ENCODE measurements around the gene DYNAP. TPM values are rescaled to one million over a fixed set of nuclear protein-coding genes. Genes with fewer than 3 reads are reported as not detected.

DYNAP gene
- polyA plus RNA-seq, 1 donor: 0.37 TPM

DNA sequence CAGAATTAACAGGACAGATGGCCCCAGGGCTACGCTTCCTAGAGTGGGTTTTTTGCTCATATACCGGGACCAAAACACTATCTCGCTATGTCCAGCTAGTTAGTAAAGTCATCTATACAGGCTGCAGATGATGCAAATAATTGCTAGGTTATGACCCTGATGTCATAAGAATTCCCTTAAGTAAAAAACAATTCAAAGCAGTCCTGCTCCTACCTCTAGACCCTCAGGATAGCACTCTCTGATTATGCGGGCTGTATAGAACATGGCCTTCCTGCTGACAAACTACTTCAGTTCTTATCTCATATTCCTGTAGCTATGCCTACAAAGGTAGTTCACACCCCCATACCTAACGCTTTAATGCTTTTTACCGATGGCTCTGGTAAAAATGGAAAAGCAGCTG, 13.2 kb downstream of the DYNAP start:
- 92% methylated on average over 4 of the region's 6 CpGs for WGBS (ENCODE audit: insufficient coverage, low lambda C conversion rate)

DNA sequence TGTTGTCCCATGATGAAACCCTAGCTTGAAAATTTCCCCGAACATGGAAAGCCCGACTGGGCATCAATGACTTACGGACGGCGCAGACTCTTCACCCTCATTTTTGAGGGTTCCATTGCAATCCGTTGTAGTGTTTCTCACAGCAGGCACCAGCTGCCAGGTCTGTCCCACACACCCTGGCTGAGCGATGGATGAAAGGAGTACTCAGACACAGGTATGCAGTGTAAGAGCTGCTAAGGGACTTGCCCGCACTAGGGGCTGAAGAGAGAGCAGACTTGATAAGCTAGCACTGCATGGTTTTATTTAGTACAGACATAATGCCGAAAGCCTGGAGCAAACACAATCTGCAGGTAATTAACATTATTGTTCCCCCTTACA, 15.8 kb downstream of the DYNAP start:
- Histone ChIP-seq H3K27me3 (ENCODE audit: control insufficient read depth, insufficient read depth, low read length) (no peaks in the 10 kb centered on the region), H3K27ac (ENCODE audit: low read length) (peak overlapping the region; percentile 91), H3K36me3 (ENCODE audit: control insufficient read depth, insufficient read depth, low read length) (no peaks in the 10 kb centered on the region), H3K9me3 (ENCODE audit: control insufficient read depth, low read depth, low read length) (no peaks in the 10 kb centered on the region), H3K4me1 (ENCODE audit: control insufficient read depth, insufficient read depth, low read length) (peaks cover 20% of the 10 kb centered on the region), H3K4me3 (ENCODE audit: low read length) (peak overlapping the region; percentile 25)
- DNase-seq: no peak
- WGBS (ENCODE audit: insufficient coverage, low lambda C conversion rate): 37% methylated on average over 2 of the region's 9 CpGs

More for the DNA sequence above, 13.2 kb downstream of the DYNAP start:
- H3K4me1 ChIP-seq (ENCODE audit: control insufficient read depth, insufficient read depth, low read length): peaks cover 13% of the 10 kb centered on the region
- no peaks in the 10 kb centered on the region for H3K27me3 ChIP-seq (ENCODE audit: control insufficient read depth, insufficient read depth, low read length)
- no peak for DNase-seq
- H3K36me3 ChIP-seq (ENCODE audit: control insufficient read depth, insufficient read depth, low read length): no peaks in the 10 kb centered on the region
- no peak overlapping the region for H3K27ac ChIP-seq (ENCODE audit: low read length)
- H3K9me3 ChIP-seq (ENCODE audit: control insufficient read depth, low read depth, low read length): no peaks in the 10 kb centered on the region
- H3K4me3 ChIP-seq (ENCODE audit: low read length): no peak overlapping the region

DNA sequence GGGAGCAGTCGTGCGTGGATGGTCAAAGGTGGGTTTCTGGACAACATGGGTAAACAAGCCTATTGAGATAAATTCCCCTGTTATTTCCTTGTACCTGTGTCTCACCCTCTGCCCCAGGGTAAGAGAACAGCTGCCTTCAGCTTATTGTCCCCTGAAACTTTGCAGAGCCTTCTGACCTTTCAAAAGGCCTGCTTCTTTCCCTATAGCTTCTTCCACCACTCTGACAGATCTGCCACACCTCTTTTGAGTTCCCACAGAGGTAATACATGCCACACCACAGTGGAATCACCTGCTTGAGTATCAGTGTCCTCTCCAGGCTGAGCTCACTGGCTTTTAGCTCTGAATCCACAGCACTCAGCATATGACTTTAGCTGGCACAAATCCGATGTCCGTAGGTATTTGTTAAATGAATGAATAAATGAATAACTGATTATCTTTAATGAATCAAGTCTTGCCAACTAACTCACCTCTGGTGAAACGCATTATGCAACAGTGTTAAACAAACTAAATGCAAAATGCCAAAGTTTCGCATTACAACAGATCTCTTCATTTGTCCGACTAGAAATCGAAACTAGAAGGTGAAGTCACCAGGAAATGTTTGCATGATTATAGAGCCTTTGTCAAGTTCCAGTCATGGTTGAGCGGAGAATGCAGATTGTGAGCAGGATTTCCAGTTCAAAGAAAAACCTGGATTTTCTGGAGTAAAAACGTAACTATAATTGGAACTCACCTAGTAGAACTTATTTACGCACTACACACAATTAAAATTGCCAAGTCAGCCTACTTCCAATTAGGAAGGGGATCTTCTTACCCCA, 16.4 kb downstream of the DYNAP start:
- Histone ChIP-seq H3K9me3 (ENCODE audit: control insufficient read depth, low read depth, low read length) (no peaks in the 10 kb centered on the region), H3K4me3 (ENCODE audit: low read length) (peak overlapping the region; percentile 25), H3K27me3 (ENCODE audit: control insufficient read depth, insufficient read depth, low read length) (no peaks in the 10 kb centered on the region), H3K36me3 (ENCODE audit: control insufficient read depth, insufficient read depth, low read length) (no peaks in the 10 kb centered on the region), H3K27ac (ENCODE audit: low read length) (peak overlapping the region; percentile 91), H3K4me1 (ENCODE audit: control insufficient read depth, insufficient read depth, low read length) (peaks cover 22% of the 10 kb centered on the region)
- peak; percentile 74 to 90 for DNase-seq
- WGBS (ENCODE audit: insufficient coverage, low lambda C conversion rate): 50% methylated on average over 2 of the region's 11 CpGs

DNA sequence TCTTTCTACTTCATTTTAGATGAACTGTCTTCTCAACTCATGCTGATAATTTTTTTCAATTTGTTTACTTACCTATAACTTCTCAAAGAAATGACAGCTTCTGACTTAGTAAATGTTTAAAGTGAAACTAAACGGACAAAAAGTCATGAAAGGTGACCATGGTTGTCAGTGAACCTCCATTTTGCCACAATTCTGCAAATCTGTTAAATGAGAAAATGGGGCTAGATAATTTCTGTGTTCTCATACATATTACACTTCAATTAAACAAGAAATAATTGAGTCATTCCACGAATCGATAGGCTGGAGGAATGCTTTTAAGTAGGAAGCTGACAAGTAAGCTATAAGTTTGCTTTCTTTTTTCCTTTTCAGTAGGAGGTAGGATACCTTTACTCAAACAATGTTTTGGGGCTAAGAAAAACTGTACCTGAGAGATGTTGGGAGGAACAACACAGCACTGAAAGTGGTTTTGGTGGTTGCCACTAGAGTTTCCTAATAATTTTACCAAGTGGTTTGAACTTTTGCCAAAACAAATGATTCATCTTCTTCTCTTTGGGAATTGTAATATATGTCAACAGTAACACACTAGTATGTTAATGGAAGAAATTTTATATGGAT, 17.1 kb downstream of the DYNAP start:
- Histone ChIP-seq H3K4me1 (ENCODE audit: control insufficient read depth, insufficient read depth, low read length) (peaks cover 24% of the 10 kb centered on the region), H3K9me3 (ENCODE audit: control insufficient read depth, low read depth, low read length) (no peaks in the 10 kb centered on the region), H3K27ac (ENCODE audit: low read length) (peak overlapping the region; percentile 91), H3K36me3 (ENCODE audit: control insufficient read depth, insufficient read depth, low read length) (no peaks in the 10 kb centered on the region), H3K27me3 (ENCODE audit: control insufficient read depth, insufficient read depth, low read length) (no peaks in the 10 kb centered on the region), H3K4me3 (ENCODE audit: low read length) (peak overlapping the region; percentile 25)
- no CpG with 5 or more reads among the region's 3 CpGs for WGBS (ENCODE audit: insufficient coverage, low lambda C conversion rate)
- DNase-seq: no peak

DNA sequence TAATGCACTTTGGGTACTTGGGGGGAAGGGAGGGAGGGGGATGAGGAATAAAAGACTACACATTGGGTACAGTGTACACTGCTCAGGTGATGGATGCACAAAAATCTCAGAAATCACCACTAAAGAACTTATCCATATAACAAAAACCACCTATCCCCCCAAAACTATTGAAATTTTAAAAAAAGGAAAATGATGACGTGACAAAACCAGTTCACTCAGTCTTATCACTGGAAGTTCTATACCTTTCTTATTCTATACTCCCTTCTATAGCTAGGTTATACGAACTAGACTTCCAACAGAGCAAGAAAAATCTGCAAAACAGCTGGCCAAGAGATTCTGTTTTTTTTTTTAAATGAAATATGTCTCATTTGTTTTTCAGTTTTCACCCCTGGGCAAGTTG, 20.8 kb downstream of the DYNAP start:
- Histone ChIP-seq H3K27ac (ENCODE audit: low read length) (no peak overlapping the region), H3K4me1 (ENCODE audit: control insufficient read depth, insufficient read depth, low read length) (peaks cover 20% of the 10 kb centered on the region), H3K36me3 (ENCODE audit: control insufficient read depth, insufficient read depth, low read length) (no peaks in the 10 kb centered on the region), H3K9me3 (ENCODE audit: control insufficient read depth, low read depth, low read length) (no peaks in the 10 kb centered on the region), H3K27me3 (ENCODE audit: control insufficient read depth, insufficient read depth, low read length) (no peaks in the 10 kb centered on the region), H3K4me3 (ENCODE audit: low read length) (no peak overlapping the region)
- no peak for DNase-seq
- 40% methylated on average over 1 of the region's 2 CpGs for WGBS (ENCODE audit: insufficient coverage, low lambda C conversion rate)

DNA sequence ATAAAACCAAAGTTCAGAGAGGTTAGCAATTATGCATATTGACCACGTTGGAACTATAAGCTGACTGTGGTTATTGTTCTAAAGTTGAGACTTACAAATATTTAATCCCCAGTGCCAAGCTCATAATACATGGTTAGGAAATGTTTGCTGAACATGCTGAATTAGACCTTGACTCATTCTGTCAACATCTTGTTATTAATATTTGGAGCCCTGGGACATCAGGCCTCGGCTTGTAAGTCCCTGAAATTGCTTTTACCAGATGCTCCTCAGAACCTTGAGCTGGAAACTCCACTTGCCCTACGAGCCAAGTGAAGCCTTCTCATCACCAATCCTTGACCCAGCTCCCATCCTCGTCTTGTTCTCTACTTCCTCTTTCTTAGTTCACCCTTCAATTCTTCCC, 21.2 kb downstream of the DYNAP start:
- no peaks in the 10 kb centered on the region for H3K9me3 ChIP-seq (ENCODE audit: control insufficient read depth, low read depth, low read length)
- DNase-seq: peak; percentile 7 to 52
- no peaks in the 10 kb centered on the region for H3K27me3 ChIP-seq (ENCODE audit: control insufficient read depth, insufficient read depth, low read length)
- H3K4me1 ChIP-seq (ENCODE audit: control insufficient read depth, insufficient read depth, low read length): peaks cover 20% of the 10 kb centered on the region
- H3K4me3 ChIP-seq (ENCODE audit: low read length): no peak overlapping the region
- H3K36me3 ChIP-seq (ENCODE audit: control insufficient read depth, insufficient read depth, low read length): no peaks in the 10 kb centered on the region
- H3K27ac ChIP-seq (ENCODE audit: low read length): peak overlapping the region; percentile 6
- 80% methylated on average over 2 of the region's 4 CpGs for WGBS (ENCODE audit: insufficient coverage, low lambda C conversion rate)

DNA sequence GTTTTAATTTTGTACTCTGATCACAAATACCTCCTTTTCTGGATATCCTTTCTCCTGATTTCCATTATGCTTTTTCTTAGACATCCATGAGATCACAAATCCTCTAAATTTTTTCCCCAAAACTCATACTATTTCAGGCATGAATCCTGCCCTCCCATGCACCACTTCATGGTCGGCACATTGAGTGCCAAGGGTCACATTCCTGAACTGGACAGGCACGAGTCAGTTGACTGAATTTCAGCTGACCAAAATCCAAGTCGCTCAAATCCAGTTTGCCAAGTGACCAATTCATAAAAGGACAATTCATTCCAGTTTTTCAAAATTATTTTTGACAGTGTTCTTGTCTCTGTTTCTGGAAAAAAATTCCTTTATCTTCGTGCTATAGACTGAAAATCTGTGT, 22.1 kb downstream of the DYNAP start:
- WGBS (ENCODE audit: insufficient coverage, low lambda C conversion rate): 100% methylated on average over 2 of the region's 4 CpGs

DNA sequence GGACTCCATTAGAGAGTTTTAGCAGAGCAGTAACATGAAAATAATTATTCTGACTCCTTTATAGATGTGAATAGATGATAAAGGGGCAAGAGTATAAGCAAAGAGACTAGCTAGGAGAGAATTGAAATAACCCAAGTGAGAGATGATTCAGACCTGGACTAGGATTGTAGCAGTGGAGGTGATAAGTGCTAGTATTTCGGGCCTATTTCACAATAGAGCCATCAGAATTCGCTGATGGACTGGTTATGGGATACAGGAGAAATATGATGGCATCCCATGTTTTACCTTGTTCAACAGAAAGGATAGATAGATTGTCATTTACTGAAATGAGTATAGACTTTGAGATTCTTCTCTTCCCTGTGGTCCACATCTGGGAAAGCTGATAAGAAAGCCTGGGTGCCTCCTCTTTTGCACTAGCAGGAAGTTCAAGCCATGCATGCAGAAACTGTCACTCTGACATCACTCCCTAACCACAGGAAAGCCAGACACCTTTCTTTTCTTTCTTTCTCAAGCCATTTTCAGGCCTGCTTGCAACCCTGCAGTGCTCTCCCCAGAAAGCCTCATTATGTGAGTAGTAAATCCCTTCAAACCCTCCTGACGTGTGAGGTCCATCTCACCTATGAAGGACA, 25.3 kb downstream of the DYNAP start:
- WGBS (ENCODE audit: insufficient coverage, low lambda C conversion rate): no CpG with 5 or more reads among the region's 3 CpGs
- Histone ChIP-seq H3K36me3 (ENCODE audit: control insufficient read depth, insufficient read depth, low read length) (no peaks in the 10 kb centered on the region), H3K27ac (ENCODE audit: low read length) (no peak overlapping the region), H3K4me3 (ENCODE audit: low read length) (no peak overlapping the region), H3K9me3 (ENCODE audit: control insufficient read depth, low read depth, low read length) (no peaks in the 10 kb centered on the region), H3K4me1 (ENCODE audit: control insufficient read depth, insufficient read depth, low read length) (peaks cover 4% of the 10 kb centered on the region), H3K27me3 (ENCODE audit: control insufficient read depth, insufficient read depth, low read length) (no peaks in the 10 kb centered on the region)
- no peak for DNase-seq

More for the DNA sequence above, 22.1 kb downstream of the DYNAP start:
- H3K27ac ChIP-seq (ENCODE audit: low read length): no peak overlapping the region
- no peak overlapping the region for H3K4me3 ChIP-seq (ENCODE audit: low read length)
- H3K9me3 ChIP-seq (ENCODE audit: control insufficient read depth, low read depth, low read length): no peaks in the 10 kb centered on the region
- DNase-seq: no peak
- no peaks in the 10 kb centered on the region for H3K36me3 ChIP-seq (ENCODE audit: control insufficient read depth, insufficient read depth, low read length)
- H3K4me1 ChIP-seq (ENCODE audit: control insufficient read depth, insufficient read depth, low read length): peaks cover 20% of the 10 kb centered on the region
- H3K27me3 ChIP-seq (ENCODE audit: control insufficient read depth, insufficient read depth, low read length): no peaks in the 10 kb centered on the region

DNA sequence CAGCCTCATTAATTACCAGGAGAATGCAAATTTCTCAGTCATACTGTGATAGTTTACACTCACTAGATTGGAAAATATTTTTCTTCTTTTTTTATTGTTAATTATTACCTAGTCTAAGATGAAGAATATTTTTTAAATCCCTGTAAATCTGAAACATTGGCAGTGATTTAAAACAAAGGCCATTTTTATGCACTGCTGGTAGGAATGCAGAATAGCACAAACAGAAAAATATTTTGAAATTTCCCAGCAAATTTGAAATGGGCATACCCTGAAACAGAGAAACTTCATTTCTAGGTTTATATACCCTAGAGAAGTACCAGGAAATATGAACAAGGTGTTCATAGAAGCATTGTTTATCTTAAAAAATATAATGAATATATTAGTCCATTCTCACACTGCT, 31.0 kb downstream of the DYNAP start:
- Histone ChIP-seq H3K4me1 (ENCODE audit: control insufficient read depth, insufficient read depth, low read length) (no peaks in the 10 kb centered on the region), H3K36me3 (ENCODE audit: control insufficient read depth, insufficient read depth, low read length) (no peaks in the 10 kb centered on the region), H3K27me3 (ENCODE audit: control insufficient read depth, insufficient read depth, low read length) (no peaks in the 10 kb centered on the region), H3K9me3 (ENCODE audit: control insufficient read depth, low read depth, low read length) (no peaks in the 10 kb centered on the region), H3K27ac (ENCODE audit: low read length) (no peak overlapping the region), H3K4me3 (ENCODE audit: low read length) (no peak overlapping the region)
- no peak for DNase-seq

DNA sequence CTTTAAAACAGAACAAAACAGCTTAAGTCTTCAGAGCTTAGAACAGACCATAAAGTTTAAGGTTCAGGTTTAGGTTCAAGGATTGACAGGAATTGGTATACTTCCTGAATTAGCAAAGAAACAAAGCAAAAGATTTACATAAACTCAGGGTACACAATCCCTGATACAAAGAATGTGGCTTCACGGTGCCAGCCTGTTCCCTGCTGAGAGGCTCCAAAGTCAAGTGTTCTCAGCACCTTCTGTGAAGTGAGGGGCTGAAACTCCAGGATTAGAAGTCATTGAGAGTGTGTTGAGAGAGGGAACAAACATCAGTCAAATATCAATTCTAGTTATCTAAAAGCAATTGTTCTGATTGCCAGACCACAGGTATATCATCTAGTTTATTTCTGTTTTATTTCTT, 35.7 kb downstream of the DYNAP start:
- Histone ChIP-seq H3K27ac (ENCODE audit: low read length) (no peak overlapping the region), H3K4me3 (ENCODE audit: low read length) (no peak overlapping the region), H3K9me3 (ENCODE audit: control insufficient read depth, low read depth, low read length) (no peaks in the 10 kb centered on the region), H3K36me3 (ENCODE audit: control insufficient read depth, insufficient read depth, low read length) (no peaks in the 10 kb centered on the region), H3K27me3 (ENCODE audit: control insufficient read depth, insufficient read depth, low read length) (no peaks in the 10 kb centered on the region), H3K4me1 (ENCODE audit: control insufficient read depth, insufficient read depth, low read length) (no peaks in the 10 kb centered on the region)
- no peak for DNase-seq
- WGBS (ENCODE audit: insufficient coverage, low lambda C conversion rate): no CpG with 5 or more reads among the region's 1 CpG

Data from large intestine (tissue), 3 donors.